OCI-LY1 (cell line): ENCODE results near the gene PCNX3.

Source experiments
- H2AFZ ChIP-seq: fragments of 200-600 bp; sonication (generic), shearing (Covaris generic); 2 replicates; pipeline ENCODE4 v1.6.0; 2014; ENCODE audit warnings: antibody characterized with exemption, mild to moderate bottlenecking, low read length
- H3F3A ChIP-seq: fragments of 200-600 bp; sonication (generic), shearing (Covaris generic); 2 replicates; pipeline ENCODE4 v1.6.0; 2014; ENCODE audit warnings: mild to moderate bottlenecking, antibody characterized with exemption, low read length, moderate library complexity; ENCODE audit not compliant: insufficient read depth
- H3K27ac ChIP-seq: fragments of 200-600 bp; sonication (generic); 2 replicates; pipeline ENCODE4 v1.5.1; 2014; ENCODE audit warnings: low read length, mixed run types, mild to moderate bottlenecking, low read depth; ENCODE audit not compliant: poor library complexity, severe bottlenecking
- H3K27me3 ChIP-seq: fragments of 200-600 bp; sonication (generic); 2 replicates; pipeline ENCODE4 v1.6.0; 2014; ENCODE audit warnings: antibody characterized with exemption, mild to moderate bottlenecking, low read length, moderate library complexity; ENCODE audit not compliant: insufficient read depth
- H3K36me3 ChIP-seq: fragments of 200-600 bp; sonication (generic); 2 replicates; pipeline ENCODE4 v1.6.1; 2014; ENCODE audit warnings: mild to moderate bottlenecking, antibody characterized with exemption, low read length, moderate library complexity, mixed read lengths; ENCODE audit not compliant: insufficient read depth
- H3K4me1 ChIP-seq: fragments of 200-600 bp; sonication (generic); 2 replicates; pipeline ENCODE4 v1.5.1; 2014; ENCODE audit warnings: mild to moderate bottlenecking, low read length, moderate library complexity; ENCODE audit not compliant: insufficient read depth, severe bottlenecking
- H3K4me2 ChIP-seq: fragments of 200-600 bp; sonication (generic), shearing (Covaris generic); 2 replicates; pipeline ENCODE4 v1.6.1; 2014; ENCODE audit warnings: low read length
- H3K4me3 ChIP-seq: fragments of 200-600 bp; sonication (generic); 2 replicates; pipeline ENCODE4 v1.5.1; 2014; ENCODE audit warnings: low read length, low read depth, mild to moderate bottlenecking, mixed read lengths; ENCODE audit not compliant: poor library complexity, severe bottlenecking
- H3K79me2 ChIP-seq: fragments of 200-600 bp; shearing (Covaris generic); 2 replicates; pipeline ENCODE4 v1.6.1; 2016; ENCODE audit warnings: mixed run types, low read length, mixed read lengths; ENCODE audit not compliant: insufficient read depth
- H3K9ac ChIP-seq: fragments of 200-600 bp; sonication (generic), shearing (Covaris generic); 2 replicates; pipeline ENCODE4 v1.6.1; 2014; ENCODE audit warnings: mild to moderate bottlenecking, low read length, mixed read lengths
- H3K9me2 ChIP-seq: fragments of 200-600 bp; sonication (generic), shearing (Covaris generic); 2 replicates; pipeline ENCODE4 v1.6.1; 2014; ENCODE audit warnings: low read depth, mild to moderate bottlenecking, low read length, mixed read lengths
- H3K9me3 ChIP-seq: fragments of 200-600 bp; shearing (Covaris generic); 2 replicates; pipeline ENCODE4 v1.6.1; 2014; ENCODE audit warnings: low read length, mixed read lengths
- H4K20me1 ChIP-seq: fragments of 200-600 bp; sonication (generic), shearing (Covaris generic); 2 replicates; pipeline ENCODE4 v1.6.0; 2016; ENCODE audit warnings: mild to moderate bottlenecking, low read length; ENCODE audit not compliant: insufficient read depth
- EZH2 ChIP-seq: fragments of 200-600 bp; sonication (generic), shearing (Covaris generic); IDR thresholded peaks from 2 replicates; pipeline ENCODE4 v1.8.0; 2017; ENCODE audit warnings: borderline replicate concordance, mixed run types, mild to moderate bottlenecking, antibody characterized with exemption, low read length, moderate library complexity, mixed read lengths
- TF ChIP-seq, protein P1 (sequence below): fragments of 200-600 bp; sonication (generic), shearing (Covaris generic); IDR thresholded peaks from 2 replicates; pipeline ENCODE4 v1.5.1; 2017; ENCODE audit warnings: mild to moderate bottlenecking, antibody characterized with exemption, low read length, moderate library complexity, mixed read lengths

Gene PCNX3

DNA sequence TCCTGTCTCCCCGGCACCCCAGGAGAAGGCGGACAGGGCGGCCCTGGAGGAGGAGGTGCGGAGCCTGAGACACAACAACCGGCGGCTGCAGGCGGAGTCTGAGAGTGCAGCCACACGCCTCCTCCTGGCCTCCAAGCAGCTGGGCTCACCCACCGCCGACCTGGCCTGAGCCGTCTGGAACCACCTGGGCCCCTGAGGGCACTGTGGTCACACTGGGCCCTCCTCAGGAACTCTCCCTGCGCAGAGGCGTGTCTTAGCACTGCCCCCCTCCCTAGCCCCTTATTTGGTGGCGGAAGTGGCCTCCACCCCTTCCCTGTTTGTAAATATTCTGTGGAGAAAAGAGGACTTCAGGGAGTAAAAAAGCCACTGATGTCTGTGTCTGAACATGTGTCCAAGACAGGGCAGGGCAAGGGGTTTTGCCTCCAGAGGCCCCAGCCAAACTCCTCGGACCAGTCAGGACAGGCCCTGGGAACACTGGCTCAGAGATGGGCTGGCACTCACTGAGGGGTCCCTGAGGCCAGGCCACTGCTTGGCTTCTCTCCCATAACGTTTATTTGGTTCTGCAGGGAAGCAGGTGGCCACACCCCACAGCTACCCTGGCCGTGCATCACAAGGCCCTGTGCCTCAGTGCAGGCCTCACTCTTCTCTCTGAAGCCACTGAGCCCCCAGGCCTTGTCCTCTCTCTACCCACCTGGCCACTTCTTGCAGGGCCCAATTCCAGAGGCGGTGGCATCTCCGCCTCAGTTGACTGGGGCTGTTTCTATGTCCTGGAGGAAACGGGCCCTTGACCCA lies 35.2 kb downstream of the PCNX3 start:
- H3F3A ChIP-seq: 0 out of 2 replicates have a peak, but pooled peaks cover 7% of the 10 kb centered on the region
- peaks cover 65% of the 10 kb centered on the region for H3K36me3 ChIP-seq
- H3K4me1 ChIP-seq: peaks cover 20% of the 10 kb centered on the region
- no peaks in the 10 kb centered on the region for H3K9me2 ChIP-seq
- no peaks in the 10 kb centered on the region for H4K20me1 ChIP-seq
- no peaks in the 10 kb centered on the region for H3K27me3 ChIP-seq
- no peaks in the 10 kb centered on the region for H3K79me2 ChIP-seq
- H3K27ac ChIP-seq: peak overlapping the region; percentile 80
- no peak overlapping the region for H3K9ac ChIP-seq
- H3K4me2 ChIP-seq: no peak overlapping the region
- no peak overlapping the region for H2AFZ ChIP-seq
- H3K9me3 ChIP-seq: no peaks in the 10 kb centered on the region
- no peak overlapping the region for H3K4me3 ChIP-seq
- TF ChIP-seq, protein P1, sequence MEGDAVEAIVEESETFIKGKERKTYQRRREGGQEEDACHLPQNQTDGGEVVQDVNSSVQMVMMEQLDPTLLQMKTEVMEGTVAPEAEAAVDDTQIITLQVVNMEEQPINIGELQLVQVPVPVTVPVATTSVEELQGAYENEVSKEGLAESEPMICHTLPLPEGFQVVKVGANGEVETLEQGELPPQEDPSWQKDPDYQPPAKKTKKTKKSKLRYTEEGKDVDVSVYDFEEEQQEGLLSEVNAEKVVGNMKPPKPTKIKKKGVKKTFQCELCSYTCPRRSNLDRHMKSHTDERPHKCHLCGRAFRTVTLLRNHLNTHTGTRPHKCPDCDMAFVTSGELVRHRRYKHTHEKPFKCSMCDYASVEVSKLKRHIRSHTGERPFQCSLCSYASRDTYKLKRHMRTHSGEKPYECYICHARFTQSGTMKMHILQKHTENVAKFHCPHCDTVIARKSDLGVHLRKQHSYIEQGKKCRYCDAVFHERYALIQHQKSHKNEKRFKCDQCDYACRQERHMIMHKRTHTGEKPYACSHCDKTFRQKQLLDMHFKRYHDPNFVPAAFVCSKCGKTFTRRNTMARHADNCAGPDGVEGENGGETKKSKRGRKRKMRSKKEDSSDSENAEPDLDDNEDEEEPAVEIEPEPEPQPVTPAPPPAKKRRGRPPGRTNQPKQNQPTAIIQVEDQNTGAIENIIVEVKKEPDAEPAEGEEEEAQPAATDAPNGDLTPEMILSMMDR: no peak
- no peak for TF ChIP-seq EZH2

DNA sequence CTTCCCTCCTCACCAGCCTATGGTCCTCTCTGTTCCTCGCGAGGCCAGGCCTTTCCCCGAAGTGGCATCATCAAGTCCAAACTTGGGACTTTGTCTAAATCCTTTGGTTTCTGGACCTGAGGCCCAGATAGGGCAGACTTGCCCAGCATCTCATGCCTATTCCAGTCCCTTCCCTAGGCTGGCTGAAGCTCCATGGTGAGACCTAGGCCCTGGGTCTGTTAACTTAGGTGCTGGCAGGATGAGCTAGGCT lies 35.7 kb downstream of the PCNX3 start:
- Histone ChIP-seq H3K27me3 (no peaks in the 10 kb centered on the region), H3K9me3 (no peaks in the 10 kb centered on the region), H3K79me2 (no peaks in the 10 kb centered on the region), H3K4me1 (peaks cover 20% of the 10 kb centered on the region), H3K36me3 (peaks cover 65% of the 10 kb centered on the region), H2AFZ (no peak overlapping the region), H3F3A (0 out of 2 replicates have a peak, but pooled peaks cover 7% of the 10 kb centered on the region), H4K20me1 (no peaks in the 10 kb centered on the region), H3K4me3 (no peak overlapping the region), H3K9me2 (no peaks in the 10 kb centered on the region), H3K27ac (peak overlapping the region; percentile 80), H3K4me2 (no peak overlapping the region), H3K9ac (no peak overlapping the region)
- no peak for TF ChIP-seq EZH2

DNA sequence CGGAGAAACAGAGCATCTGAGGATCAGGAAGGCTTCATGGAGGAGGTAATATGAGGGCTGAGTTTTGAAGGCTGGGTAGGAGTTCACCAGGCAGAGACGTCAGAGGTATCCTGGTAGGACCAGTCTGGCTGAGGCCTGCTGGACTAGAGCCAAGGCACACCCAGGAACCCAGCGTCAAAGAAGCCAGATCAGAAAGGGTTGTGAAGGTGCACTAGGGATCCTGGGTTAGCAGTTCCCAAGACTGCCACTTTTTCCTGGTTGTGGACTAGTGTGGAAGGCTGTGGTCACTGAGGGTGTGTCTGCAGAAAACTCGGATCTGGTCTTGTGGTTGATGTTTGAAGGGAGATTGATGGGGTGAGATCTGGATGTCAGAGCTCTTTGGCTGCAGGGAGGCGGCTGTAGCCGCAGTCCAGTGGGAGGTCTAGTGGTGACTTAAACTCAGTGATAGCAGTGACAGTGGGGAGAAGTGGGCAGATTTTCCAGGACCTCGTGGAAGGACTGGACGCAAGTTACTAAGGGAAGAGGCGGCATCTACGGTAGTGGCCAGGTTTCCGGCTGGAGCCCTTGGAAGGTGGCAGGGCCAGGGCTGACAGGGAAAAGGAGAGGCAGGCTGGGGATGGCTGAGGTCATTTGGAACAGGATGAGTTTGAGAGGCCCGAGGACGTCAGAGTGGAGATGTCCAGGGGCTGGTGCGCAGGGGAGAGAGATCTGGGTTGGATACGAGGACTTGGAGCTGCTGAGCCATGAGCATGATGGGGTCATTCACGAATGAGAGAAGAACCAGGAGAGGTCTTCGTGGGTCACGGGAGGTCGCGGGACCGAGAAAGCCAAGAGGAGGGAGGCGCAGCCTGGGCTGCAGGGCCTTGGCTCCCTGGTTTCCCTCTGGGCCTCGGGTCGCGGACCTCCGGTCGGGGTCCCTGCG lies 36.3 kb downstream of the PCNX3 start:
- peak overlapping the region; percentile 64 for H3K4me3 ChIP-seq
- no peaks in the 10 kb centered on the region for H3K27me3 ChIP-seq
- H2AFZ ChIP-seq: no peak overlapping the region
- no peaks in the 10 kb centered on the region for H4K20me1 ChIP-seq
- H3K27ac ChIP-seq: peak overlapping the region; percentile 80
- no peaks in the 10 kb centered on the region for H3K9me2 ChIP-seq
- peaks cover 20% of the 10 kb centered on the region for H3K4me1 ChIP-seq
- H3K79me2 ChIP-seq: no peaks in the 10 kb centered on the region
- TF ChIP-seq, protein P1: no peak
- no peak for TF ChIP-seq EZH2
- H3K4me2 ChIP-seq: peak overlapping the region; percentile 79
- 0 out of 2 replicates have a peak, but pooled peaks cover 7% of the 10 kb centered on the region for H3F3A ChIP-seq
- H3K9me3 ChIP-seq: no peaks in the 10 kb centered on the region
- peak overlapping the region; percentile 72 for H3K9ac ChIP-seq
- peaks cover 65% of the 10 kb centered on the region for H3K36me3 ChIP-seq
